IPS-18c (cell line): ENCODE measurements around the gene GDF7.

Source experiments
- H3K4me3 ChIP-seq: 2 replicates; pipeline ENCODE4 v1.7.0; 2013; ENCODE audit warnings: low read depth, mild to moderate bottlenecking, low read length, moderate library complexity; ENCODE audit not compliant: insufficient read depth
- H3K9me3 ChIP-seq: one replicate; pipeline ENCODE4 v1.6.1; 2013; ENCODE audit warnings: mild to moderate bottlenecking, low read length, moderate library complexity; ENCODE audit not compliant: control insufficient read depth, insufficient read depth

GDF7 gene

GRCh38 chr2:20650877-20651730, 15.8 kb upstream of the GDF7 start, which contains the start of gene HS1BP3:
TSS of gene HS1BP3 (minus strand) at chr2:20651098. CDS start at chr2:20651063, 35 bp downstream.
- Histone ChIP-seq H3K4me3 (peak within 1 kb of the TSS; percentile 89), H3K9me3 (no peaks in the 10 kb centered on the region)

GRCh38 chr2:20651731-20652099, 15.2 kb upstream of the GDF7 start:
- H3K9me3 ChIP-seq: no peaks in the 10 kb centered on the region
- H3K4me3 ChIP-seq: peak overlapping the region; percentile 89

GRCh38 chr2:20652141-20652540, 14.8 kb upstream of the GDF7 start:
- Histone ChIP-seq H3K4me3 (no peak overlapping the region), H3K9me3 (no peaks in the 10 kb centered on the region)

- no peaks in the 10 kb centered on the region for H3K9me3 ChIP-seq
Measured at GRCh38 chr2:20652673-20653575, 14.0 kb upstream of the GDF7 start.

GRCh38 chr2:20653695-20654534, 13.0 kb upstream of the GDF7 start:
- Histone ChIP-seq H3K4me3 (no peak overlapping the region), H3K9me3 (no peaks in the 10 kb centered on the region)

More at GRCh38 chr2:20652673-20653575, 14.0 kb upstream of the GDF7 start:
- no peak overlapping the region for H3K4me3 ChIP-seq

GRCh38 chr2:20654535-20654813, 12.5 kb upstream of the GDF7 start:
- Histone ChIP-seq H3K9me3 (no peaks in the 10 kb centered on the region), H3K4me3 (no peak overlapping the region)

GRCh38 chr2:20656561-20656960, 10.4 kb upstream of the GDF7 start:
- Histone ChIP-seq H3K4me3 (no peak overlapping the region), H3K9me3 (no peaks in the 10 kb centered on the region)

GRCh38 chr2:20657522-20658235, 9.3 kb upstream of the GDF7 start:
- H3K4me3 ChIP-seq: no peak overlapping the region
- no peaks in the 10 kb centered on the region for H3K9me3 ChIP-seq

- H3K4me3 ChIP-seq: no peak overlapping the region
- no peaks in the 10 kb centered on the region for H3K9me3 ChIP-seq
Measured at GRCh38 chr2:20660506-20661420, 6.2 kb upstream of the GDF7 start.

GRCh38 chr2:20661421-20662307, 5.3 kb upstream of the GDF7 start:
- Histone ChIP-seq H3K4me3 (no peak overlapping the region), H3K9me3 (no peaks in the 10 kb centered on the region)

- no peak overlapping the region for H3K4me3 ChIP-seq
- H3K9me3 ChIP-seq: no peaks in the 10 kb centered on the region
Measured at GRCh38 chr2:20662308-20662937, 4.5 kb upstream of the GDF7 start.

GRCh38 chr2:20663196-20664070, 3.5 kb upstream of the GDF7 start:
- Histone ChIP-seq H3K9me3 (no peaks in the 10 kb centered on the region), H3K4me3 (no peak overlapping the region)

GRCh38 chr2:20664071-20664390, 2.9 kb upstream of the GDF7 start:
- Histone ChIP-seq H3K9me3 (no peaks in the 10 kb centered on the region), H3K4me3 (no peak overlapping the region)
